Epidermal melanocyte (primary cell): ENCODE measurements around the gene SEPTIN1.
A peak's percentile ranks its signal among the peaks of the same experiment; 100 is the strongest.
"Not testable (repeated sequence)": the region's sequence is repeated elsewhere in the genome, so short reads cannot be mapped to it uniquely, and the experiment has no call there.

ENCODE experiments used
- DNase-seq: peaks from one replicate; pipeline ENCODE4 v3.0.0; 2011; ENCODE audit warnings: low spot score; ENCODE audit not compliant: insufficient read length

Gene SEPTIN1

DNA sequence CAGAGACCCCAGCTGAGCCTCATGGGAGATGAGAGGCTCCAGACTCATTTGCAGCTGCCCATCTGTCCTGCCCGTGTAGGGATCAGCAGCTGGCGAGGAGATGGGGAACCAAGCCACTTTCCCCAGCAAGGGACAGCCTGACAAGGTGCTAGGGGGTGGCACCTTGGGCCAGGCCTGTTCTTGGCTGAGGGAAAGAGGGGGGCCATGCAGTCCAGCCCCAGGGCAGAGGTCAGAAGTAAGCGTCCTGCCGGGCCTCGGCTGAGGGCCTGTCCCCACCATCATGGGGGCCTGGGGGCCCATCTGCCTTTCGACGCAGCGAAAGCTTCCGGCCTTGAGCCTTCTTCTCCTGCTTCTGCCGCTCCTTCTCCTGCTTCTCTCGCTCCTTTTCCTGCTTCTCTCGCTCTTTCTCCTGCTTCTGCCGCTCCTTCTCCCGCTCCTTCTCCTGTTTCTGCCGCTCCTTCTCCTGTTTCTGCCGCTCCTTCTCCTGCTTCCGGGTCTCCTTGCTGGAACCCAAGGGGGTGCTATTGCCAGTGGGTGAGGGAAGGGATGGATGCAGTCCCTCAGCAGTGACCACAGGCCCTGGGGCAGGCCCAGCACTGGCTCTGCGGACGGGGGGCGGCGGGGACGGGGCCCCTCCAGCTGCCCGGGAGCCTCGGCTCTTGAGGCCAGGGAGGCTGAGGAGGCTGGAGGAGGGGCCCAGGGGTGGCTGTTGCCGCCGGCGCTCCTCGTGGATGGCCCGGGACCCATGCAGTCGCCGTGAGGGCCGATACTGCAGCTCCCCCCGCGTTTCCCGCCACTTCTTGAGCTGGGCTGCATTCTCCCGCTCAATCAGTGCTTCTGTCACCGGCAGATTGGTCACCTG lies 24.4 kb downstream of the SEPTIN1 start:
- DNase-seq, result no peak

DNA sequence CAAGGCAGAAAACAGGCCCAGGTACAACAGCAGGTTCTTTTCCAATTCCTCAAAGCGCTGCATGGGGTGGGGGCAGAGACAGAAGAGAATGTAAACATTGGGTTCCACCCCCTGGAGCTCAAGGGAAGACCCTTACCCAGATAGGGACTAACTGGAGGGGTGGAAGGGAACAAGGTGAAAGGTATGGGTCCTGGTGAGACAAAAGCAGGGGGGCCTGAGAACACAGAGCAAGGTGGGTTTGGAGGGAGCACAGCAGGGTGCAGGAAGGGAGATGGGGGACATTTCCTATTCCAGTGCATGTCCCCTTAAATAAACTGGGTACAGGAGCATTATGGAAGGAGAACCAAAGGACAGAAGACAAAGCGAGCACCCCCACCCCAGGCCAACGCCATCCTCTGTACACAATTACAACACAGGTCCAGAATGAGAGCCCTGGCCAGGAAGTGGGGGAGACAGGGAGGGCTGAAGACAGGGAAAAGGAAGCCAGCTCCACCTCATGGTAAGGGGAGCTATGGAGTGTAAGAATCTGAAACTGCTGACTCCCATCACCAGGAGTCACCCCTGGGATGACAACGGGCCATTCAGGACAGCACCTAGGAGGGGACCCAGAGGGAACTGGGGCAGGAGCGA lies 25.2 kb downstream of the SEPTIN1 start:
- no peak for DNase-seq

DNA sequence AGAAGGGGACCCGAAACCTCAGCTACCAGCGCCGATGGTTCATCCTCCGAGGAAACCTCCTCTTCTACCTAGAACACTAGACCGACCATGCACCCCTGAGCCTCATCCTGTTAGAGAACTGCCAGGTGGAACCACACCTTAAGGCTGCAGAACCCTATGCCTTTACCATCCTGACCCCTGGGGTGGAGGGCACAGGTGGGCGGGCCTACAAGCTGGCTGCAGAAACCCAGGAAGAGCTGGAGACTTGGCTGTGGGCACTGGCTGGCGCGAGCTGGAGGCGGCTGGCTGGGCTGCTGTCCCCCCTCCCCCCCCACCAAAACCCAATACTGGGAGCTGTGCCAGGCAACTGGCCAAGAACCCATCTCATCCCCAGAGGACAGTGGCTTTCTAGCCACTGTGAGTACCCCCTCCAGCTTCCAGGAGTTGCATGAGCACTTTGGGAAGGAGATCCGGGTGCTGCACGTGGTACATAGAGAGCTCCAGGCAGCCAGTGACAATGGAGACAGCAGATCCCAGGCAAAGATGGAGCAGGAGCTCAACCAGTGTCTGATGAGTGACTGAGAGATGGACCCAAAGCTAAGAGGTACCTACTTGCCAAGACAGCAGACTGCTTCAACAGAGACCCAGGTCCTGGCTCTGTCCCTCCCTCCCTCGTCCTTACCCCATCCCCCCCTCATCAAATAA lies 25.8 kb downstream of the SEPTIN1 start:
- DNase-seq, result no peak

- no peak for DNase-seq
These were observed 26.4 kb downstream of the SEPTIN1 start for GRCh38 chr16:30355954-30356308.

DNA sequence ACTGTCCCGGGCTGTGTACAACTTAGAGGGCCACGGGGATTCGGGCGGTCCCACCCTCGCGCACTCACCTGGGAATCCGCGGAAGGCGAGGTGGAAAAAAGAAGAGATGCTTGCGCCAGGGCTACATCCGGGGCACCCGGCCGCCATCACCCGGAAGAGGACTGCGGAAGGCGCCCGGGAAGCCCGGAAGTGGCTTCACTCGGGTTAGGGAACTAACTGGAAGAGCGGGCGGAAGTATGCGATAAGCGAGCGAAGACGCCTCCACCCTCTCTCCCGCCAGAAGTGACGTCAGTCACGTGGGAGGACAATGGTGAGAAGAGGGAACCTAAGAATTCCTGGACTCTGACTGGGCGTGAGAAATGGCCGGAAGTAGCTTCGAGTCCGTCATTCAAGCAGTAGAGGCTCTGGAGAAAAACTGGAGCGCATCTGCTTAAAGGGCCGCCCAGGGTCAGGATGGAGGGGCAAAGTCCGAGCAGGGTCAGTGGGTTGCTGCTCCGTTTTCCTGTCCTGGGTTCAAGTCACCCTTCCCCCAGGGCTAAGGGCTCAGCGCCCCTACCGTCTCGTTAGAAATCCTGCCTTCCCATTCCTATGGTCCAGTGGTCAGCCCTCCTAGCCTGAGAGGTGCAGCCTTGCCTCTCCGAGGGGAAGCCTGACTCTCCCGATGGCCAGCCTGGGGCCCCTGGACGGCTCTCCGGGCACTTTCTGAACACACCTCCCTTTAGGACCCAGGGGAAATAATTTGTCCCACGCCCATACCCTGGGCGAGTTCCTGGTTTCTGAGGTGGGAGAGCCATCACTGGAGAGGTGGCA lies 27.0 kb downstream of the SEPTIN1 start, which contains the start of gene CD2BP2:
CD2BP2 (minus strand) TSS at position 165 of the 810 bp plus-strand sequence. CDS start 627 bp downstream, outside the sequence.
- DNase-seq, result peak; percentile 91

- no peak for DNase-seq
These were observed 27.8 kb downstream of the SEPTIN1 start for GRCh38 chr16:30354423-30355143.

GRCh38 chr16:30353438-30354129 lies 28.8 kb downstream of the SEPTIN1 start:
- DNase-seq, result no peak

DNA sequence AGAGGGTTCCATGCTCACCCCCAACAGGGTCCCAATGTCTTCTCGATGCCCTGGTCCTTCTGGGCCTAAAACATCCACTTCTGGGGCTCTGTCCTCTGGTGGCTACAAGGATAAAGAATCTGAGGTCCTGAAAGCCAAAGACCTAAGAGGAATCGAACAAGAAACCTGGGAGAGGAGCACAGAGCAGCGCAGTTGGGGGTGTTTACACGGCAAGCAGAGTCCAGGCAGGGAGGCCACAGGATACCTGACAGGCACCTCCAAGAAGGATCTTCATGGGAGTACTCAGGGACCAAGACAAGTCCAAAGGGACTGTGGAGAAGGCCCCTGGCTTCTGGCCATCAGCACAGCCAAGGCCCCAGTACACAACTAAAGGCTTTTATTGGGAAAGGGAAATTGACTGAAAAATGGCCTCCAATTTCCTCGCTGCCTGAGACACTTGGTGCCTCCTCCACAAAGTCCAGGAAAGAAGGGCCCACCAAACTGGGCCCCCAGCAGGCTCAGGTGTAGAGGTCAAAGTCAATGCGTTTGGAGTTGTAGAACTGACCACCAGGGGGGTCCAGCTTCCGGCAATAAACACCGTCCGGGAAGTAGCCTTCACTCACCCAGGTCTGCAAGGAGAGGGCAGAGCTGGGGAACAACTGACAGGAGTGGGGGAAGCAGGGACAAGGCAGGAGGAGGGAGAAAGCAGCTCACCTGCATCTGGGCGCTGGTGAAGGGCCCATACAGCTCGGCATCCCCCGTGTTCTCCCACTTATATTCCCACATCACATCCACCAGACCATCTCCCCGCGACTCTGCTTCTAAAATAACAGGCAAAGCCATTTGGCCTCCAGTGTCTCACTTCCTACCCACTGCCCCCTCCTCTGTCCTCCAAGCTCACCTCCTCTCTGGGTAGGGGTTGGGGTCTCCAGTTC lies 29.6 kb downstream of the SEPTIN1 start:
- DNase-seq, result no peak

DNA sequence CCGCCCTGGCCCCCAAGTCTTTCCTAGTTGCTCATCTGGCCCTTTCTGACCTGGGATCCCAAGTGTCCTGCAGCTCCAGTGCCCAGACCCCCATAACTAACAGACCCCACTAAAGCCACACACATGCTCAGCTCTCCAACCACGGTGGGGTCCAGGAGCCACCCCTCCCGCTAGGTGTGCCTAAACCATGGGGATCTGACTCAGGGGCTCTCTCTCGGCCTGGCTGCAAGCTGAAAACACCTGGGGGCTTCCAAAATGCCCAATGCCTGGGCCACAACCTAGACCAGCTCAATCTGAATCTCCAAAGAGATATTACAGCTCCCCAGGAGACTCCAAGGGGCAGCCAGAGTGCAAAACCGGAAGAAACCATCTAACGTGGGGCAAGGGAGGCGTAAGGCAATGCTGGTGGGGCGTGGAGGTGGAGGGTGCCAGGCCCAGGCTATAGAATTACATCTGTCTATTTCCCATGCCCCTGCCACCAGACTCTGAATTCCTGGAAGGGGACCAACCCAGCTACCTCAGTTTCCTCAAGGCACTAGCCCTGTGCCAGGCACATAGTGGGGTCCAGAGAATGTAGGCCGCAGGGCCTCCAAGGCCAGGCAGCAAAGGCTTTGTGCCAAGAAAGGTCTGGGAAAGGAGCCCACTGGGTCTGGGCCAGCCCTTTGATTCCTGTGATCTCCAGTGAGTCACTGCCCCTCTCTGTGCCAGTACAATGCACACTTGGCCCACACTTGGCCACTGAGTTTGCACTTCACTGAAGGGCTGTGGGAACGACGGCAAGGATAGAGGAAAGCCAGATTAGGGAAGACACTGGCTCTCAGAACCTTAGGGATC lies 30.6 kb downstream of the SEPTIN1 start:
- no peak for DNase-seq

DNA sequence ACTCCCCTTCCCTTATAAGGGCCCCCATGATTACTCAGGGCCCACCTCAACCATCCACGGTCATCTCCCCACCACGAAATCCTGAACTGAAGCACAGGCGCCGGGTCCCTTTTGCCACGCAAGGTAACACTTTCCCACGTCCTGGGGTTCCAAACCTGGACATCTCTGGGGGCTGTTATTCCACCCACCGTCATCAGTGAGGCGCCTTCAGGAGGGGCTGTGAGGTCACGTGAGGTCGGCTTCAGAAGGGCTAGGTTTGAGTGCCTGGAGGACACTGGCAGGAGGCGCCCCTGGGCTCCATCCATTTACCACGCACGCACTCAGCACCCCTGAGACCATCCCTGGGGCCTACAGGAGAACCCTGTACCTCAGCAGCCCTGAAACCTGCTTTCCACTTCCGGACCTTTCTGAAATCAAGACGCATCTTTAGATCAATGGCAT lies 31.3 kb downstream of the SEPTIN1 start:
- no peak for DNase-seq

DNA sequence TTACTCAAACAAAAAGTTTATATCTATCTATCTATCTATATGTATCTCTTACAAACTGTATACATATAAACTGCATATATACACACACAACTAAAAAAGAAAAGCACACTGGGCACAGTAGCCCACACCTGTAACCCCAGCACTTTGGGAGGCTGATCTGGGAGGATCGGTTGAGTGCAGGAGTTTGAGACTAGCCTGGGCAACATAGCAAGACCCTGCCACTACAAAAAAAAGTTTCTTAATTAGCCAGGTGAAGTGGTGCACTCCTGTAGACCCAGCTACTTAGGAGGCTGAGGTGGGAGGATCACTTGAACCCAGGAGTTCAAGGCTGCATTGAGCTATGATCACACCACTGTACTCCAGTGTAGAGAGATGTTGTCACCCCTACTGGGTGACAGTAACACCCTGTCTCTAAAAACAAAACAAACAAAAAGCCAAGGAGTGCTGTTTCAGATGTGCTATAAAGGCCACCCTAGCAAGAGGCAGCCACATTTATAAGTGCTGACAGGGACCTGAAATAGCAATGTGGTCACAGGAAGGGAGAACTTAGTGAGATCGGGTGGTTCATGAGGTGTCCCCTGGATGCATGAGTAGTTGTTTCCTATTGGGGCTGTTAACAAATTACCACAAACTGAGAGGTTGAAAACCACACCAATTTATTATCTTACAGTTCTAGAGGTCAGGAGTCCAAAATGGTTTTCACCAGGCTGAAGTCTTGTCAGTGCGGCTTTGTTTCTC lies 32.1 kb downstream of the SEPTIN1 start:
- no peak for DNase-seq

GRCh38 chr16:30349675-30350074 lies 32.7 kb downstream of the SEPTIN1 start:
- no peak for DNase-seq

DNA sequence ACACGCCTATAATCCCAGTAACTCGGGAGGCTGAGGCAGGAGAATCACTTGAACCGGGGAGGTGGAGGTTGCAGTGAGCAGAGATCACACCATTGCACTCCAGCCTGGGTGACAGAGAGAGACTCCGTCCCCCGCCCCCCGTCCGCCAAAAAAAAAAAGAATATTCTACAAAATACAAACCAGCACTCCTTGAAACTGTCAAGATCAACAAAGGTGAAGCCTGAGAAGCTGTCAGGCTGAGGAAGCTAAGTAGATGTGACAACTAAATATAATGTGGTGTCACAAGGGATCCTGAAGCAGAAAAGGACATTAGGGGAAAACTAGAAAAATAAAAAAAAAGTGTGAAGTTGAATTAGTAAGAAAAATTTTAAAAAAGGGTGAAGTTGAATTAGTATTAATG lies 33.4 kb downstream of the SEPTIN1 start:
- DNase-seq, result no peak

DNA sequence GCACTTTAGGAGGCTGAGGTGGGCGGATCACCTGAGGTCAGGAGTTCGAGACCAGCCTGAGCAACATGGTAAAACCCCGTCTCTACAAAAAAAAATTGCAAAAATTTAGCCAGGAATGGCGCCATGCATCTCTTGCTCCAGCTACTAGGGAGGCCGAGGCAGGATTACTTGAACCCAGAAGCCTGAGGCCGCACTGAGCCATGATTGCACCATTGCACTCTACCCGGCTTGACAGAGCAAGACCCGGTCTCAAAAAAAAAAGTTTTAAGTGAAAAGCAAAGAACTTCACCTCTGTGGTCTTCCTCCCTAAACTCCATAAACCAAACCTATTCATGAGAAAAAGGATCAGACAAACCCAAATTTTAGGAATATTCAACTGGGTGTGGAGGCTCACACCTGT lies 34.2 kb downstream of the SEPTIN1 start:
- DNase-seq, result no peak

DNA sequence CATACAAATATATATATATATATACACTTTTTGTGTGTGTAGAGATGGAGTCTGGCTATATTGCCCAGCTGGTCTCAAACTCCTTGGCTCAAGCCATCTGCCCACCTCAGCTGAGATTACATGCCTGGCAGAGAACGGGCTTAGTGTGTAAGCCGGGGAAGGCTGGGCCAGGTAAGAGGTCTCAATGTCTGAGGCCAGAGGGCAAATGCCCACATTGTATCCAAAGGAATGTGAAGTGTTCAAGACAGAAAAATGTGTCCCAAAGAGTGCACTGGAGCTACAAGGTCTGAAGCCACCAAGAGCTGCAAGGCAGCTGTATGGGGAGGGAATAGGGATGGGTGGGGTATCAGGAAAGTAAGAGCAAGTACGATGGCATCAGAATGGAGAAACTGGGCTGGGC lies 36.1 kb downstream of the SEPTIN1 start:
- no peak for DNase-seq

GRCh38 chr16:30343491-30343820 lies 38.9 kb downstream of the SEPTIN1 start:
- not testable (repeated sequence) for DNase-seq

DNA sequence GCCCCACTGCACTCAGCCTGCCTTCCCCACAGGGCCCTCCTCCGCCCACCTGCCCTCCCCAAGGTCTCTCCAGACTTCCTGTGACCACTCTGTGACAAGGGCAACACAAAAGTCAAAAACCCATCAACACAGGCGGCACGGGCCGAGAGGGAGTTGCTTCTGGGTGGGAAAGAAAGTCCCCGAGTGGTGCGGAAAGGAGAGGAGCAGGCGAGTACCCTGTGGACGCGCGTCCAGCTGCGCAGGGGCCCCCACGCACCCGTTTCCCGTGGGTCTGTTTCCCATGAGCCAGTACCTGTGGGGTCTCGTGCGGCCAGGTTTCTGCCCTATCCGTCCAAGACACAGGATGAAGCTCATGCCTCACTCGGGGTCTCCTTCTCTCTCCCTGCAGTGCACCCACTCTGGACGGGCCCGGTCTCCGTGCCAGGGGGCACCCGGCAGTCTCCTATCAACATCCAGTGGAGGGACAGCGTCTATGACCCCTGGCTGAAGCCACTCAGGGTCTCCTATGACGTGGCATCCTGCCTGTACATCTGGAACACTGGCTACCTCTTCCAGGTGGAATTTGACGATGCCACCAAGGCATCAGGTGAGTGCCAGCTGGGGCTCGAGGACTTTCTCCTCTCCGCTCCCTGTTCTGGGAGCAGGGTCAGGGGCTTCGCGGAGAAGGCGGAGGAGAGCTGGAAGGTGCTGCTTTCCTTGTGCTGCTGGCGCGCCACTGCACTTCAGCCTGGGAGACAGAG lies 39.4 kb downstream of the SEPTIN1 start:
- DNase-seq, result no peak
